ENCODE results near the gene ACTN4.

- TF ChIP-seq CTCF (IDR thresholded peaks at IDR 0.05) (no peak), EP300 (IDR thresholded peaks at IDR 0.05) (no peak)
Measured at GRCh38 chr19:38744298-38744681, 96.8 kb downstream of the ACTN4 start, which contains the start of gene CAPN12.
